ENCODE measurements around the gene DBF4B.

DNA sequence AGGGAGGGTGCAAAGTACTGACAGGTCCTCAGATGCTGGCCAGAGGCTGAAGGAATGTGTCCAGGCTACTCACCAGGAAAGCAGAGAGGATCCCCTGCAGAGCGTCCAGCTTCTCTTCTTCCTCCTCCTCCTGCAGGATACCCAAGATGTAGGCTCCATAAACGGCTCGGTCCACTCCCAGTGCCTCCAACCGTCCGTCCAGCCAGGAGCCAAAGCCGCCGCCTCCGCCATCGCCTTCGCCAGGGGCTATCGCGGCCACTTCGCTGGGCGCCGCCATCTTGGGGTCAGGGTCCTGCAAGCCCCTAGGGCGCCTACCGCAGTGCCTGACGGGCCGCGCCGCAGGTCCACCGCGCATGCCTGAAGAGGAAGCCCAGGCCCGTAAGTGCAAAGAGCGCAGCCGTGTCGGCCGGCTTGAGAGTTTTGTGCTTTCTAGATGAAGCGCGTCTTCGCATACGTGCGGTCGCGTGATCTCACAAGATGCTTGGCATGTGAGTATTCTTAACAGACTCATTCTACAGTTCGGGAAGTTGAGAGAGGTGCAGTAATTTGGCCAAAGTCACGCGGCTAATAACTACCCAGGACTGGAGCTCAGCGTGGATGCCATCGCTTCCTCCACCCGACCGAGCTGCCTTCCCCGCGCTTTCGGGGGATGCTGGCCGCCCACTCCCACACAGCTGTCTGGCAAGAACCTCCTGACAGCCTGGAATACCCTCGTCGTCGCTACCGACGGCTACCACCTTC is 18.8 kb upstream of the DBF4B start, which contains the start of gene CCDC43:
- TF ChIP-seq, protein P1, sequence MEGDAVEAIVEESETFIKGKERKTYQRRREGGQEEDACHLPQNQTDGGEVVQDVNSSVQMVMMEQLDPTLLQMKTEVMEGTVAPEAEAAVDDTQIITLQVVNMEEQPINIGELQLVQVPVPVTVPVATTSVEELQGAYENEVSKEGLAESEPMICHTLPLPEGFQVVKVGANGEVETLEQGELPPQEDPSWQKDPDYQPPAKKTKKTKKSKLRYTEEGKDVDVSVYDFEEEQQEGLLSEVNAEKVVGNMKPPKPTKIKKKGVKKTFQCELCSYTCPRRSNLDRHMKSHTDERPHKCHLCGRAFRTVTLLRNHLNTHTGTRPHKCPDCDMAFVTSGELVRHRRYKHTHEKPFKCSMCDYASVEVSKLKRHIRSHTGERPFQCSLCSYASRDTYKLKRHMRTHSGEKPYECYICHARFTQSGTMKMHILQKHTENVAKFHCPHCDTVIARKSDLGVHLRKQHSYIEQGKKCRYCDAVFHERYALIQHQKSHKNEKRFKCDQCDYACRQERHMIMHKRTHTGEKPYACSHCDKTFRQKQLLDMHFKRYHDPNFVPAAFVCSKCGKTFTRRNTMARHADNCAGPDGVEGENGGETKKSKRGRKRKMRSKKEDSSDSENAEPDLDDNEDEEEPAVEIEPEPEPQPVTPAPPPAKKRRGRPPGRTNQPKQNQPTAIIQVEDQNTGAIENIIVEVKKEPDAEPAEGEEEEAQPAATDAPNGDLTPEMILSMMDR (IDR thresholded peaks at IDR 0.05; ENCODE audit: low read depth, low read length, poor library complexity, severe bottlenecking), result no peak
- TF ChIP-seq EZH2phosphoT487 (IDR thresholded peaks at IDR 0.05; ENCODE audit: borderline replicate concordance, low read length), result no peak

Data from DOHH2 (cell line).